Caco-2 (cell line): ENCODE measurements around the gene OR2A5. TPM values are rescaled to one million over a fixed set of nuclear protein-coding genes. Genes with fewer than 3 reads are reported as not detected.

Experiments used
- BruUV-seq: library from RNA; stranded (reverse); fragments of 400-500 nt; replicated peaks from 2 replicates; lab custom pipeline; 2021; lab: Mats Ljungman, UMichigan
- CTCF ChIA-PET: fragments of 300-600 bp; sonication (Branson Sonifier 250); formaldehyde crosslinking; loops from one replicate; lab custom pipeline; 2022; ENCODE audit warnings: antibody characterized with exemption; lab: Charles Lee
- POLR2A ChIA-PET: fragments of 300-600 bp; sonication (Branson Sonifier 250); formaldehyde crosslinking; loops from one replicate; lab custom pipeline; 2022; ENCODE audit warnings: antibody characterized with exemption; lab: Charles Lee
- DNase-seq, 2 experiments: peaks; one replicate each; pipeline versions ENCODE4 v3.0.0 to v3.0.0-alpha.2; 2020 to 2022
- H3K27me3 ChIP-seq: replicated peaks from 2 replicates; pipeline ENCODE4 v1.6.0; 2011; ENCODE audit warnings: low read length; ENCODE audit not compliant: control insufficient read depth, insufficient read depth
- H3K36me3 ChIP-seq: 2 replicates; pipeline ENCODE4 v1.5.1; 2011; ENCODE audit warnings: low read length; ENCODE audit not compliant: control insufficient read depth, insufficient read depth
- H3K4me1 ChIP-seq: fragments of 250-450 bp; sonication (Bioruptor Pico); 2 replicates; pipeline ENCODE4 v1.5.1; 2020; ENCODE audit warnings: mild to moderate bottlenecking
- H3K4me3 ChIP-seq: 2 replicates; pipeline ENCODE4 v1.5.1; 2011; ENCODE audit warnings: low read depth, mild to moderate bottlenecking, control low read depth, low read length
- H3K9me3 ChIP-seq: fragments of 250-450 bp; sonication (Bioruptor Pico); 2 replicates; pipeline ENCODE4 v1.5.1; 2020; ENCODE audit warnings: mild to moderate bottlenecking, moderate library complexity
- H3K27ac Mint-ChIP-seq: one replicate; pipeline ENCODE4 v1.8.0; 2022; ENCODE audit warnings: mixed read lengths; ENCODE audit not compliant: unreplicated experiment
- H3K27me3 Mint-ChIP-seq: one replicate; pipeline ENCODE4 v1.8.0; 2022; ENCODE audit warnings: mixed read lengths; ENCODE audit not compliant: insufficient read depth, unreplicated experiment
- H3K36me3 Mint-ChIP-seq: one replicate; pipeline ENCODE4 v1.8.0; 2022; ENCODE audit warnings: mild to moderate bottlenecking, mixed read lengths; ENCODE audit not compliant: insufficient read depth, unreplicated experiment
- H3K4me1 Mint-ChIP-seq: one replicate; pipeline ENCODE4 v1.8.0; 2022; ENCODE audit warnings: low read depth, mixed read lengths; ENCODE audit not compliant: unreplicated experiment
- H3K4me3 Mint-ChIP-seq: one replicate; pipeline ENCODE4 v1.8.0; 2022; ENCODE audit warnings: mild to moderate bottlenecking, moderate library complexity, mixed read lengths; ENCODE audit not compliant: unreplicated experiment
- H3K9me3 Mint-ChIP-seq: one replicate; pipeline ENCODE4 v1.8.0; 2022; ENCODE audit warnings: mixed read lengths; ENCODE audit not compliant: unreplicated experiment
- intact Hi-C: fragments of 100-400 bp; cut with micrococcal nuclease; formaldehyde crosslinking; loops from one replicate; pipeline ENCODE4 v1.10.0; 2022; ENCODE audit not compliant: unreplicated experiment
- total RNA-seq: library from RNA; stranded (reverse); gene quantifications from 2 replicates; pipeline ENCODE4 v1.2.3, GENCODE V29; 2022
- TF ChIP-seq, protein P1 (sequence below), 2 experiments: fragments of 200-600 bp in 1 of 2; IDR thresholded peaks; 1 replicate in 1 of 2; 2 replicates in 1 of 2; pipeline versions ENCODE4 v1.5.1 to v1.8.0; 2011 to 2022; ENCODE audit warnings: antibody characterized with exemption in 1 of 2, control low read depth in 1 of 2, inconsistent platforms in 1 of 2, low read depth in 1 of 2, low read length in 1 of 2, mild to moderate bottlenecking in 1 of 2, moderate library complexity in 1 of 2; ENCODE audit not compliant: insufficient read depth in 1 of 2, severe bottlenecking in 1 of 2, unreplicated experiment in 1 of 2

The OR2A5 gene
- total RNA-seq, 1 experiment from 2014 or later = not detected

GRCh38 chr7:144018065-144018464 is 30.7 kb upstream of the OR2A5 start:
- TF ChIP-seq, protein P1, sequence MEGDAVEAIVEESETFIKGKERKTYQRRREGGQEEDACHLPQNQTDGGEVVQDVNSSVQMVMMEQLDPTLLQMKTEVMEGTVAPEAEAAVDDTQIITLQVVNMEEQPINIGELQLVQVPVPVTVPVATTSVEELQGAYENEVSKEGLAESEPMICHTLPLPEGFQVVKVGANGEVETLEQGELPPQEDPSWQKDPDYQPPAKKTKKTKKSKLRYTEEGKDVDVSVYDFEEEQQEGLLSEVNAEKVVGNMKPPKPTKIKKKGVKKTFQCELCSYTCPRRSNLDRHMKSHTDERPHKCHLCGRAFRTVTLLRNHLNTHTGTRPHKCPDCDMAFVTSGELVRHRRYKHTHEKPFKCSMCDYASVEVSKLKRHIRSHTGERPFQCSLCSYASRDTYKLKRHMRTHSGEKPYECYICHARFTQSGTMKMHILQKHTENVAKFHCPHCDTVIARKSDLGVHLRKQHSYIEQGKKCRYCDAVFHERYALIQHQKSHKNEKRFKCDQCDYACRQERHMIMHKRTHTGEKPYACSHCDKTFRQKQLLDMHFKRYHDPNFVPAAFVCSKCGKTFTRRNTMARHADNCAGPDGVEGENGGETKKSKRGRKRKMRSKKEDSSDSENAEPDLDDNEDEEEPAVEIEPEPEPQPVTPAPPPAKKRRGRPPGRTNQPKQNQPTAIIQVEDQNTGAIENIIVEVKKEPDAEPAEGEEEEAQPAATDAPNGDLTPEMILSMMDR (IDR thresholded peaks at IDR 0.05; ENCODE audit: insufficient read depth in 1 of 2, low read depth in 1 of 2, low read length in 1 of 2, severe bottlenecking in 1 of 2, unreplicated experiment in 1 of 2) = no peak
- Mint-ChIP-seq H3K36me3 (no peaks in the 10 kb centered on the region), H3K9me3 (peaks cover 28% of the 10 kb centered on the region), H3K4me3 (no peak overlapping the region), H3K27me3 (no peaks in the 10 kb centered on the region), H3K27ac (peak overlapping the region; percentile 69), H3K4me1 (peaks cover 42% of the 10 kb centered on the region)
- intact Hi-C loops = no loop called here
- H3K27me3 ChIP-seq = no peaks in the 10 kb centered on the region
- H3K36me3 ChIP-seq = no peaks in the 10 kb centered on the region
- ChIA-PET CTCF (no interaction called here), POLR2A (no interaction called here)
- peaks cover 35% of the 10 kb centered on the region for H3K4me1 ChIP-seq
- no peak overlapping the region for H3K4me3 ChIP-seq
- peaks cover 11% of the 10 kb centered on the region; the same call in 1 of the 2 replicates for H3K9me3 ChIP-seq
- BruUV-seq = no TSS peak
- DNase-seq = no peak

GRCh38 chr7:144019457-144019856 is 29.3 kb upstream of the OR2A5 start:
- Histone ChIP-seq H3K4me3 (no peak overlapping the region), H3K36me3 (no peaks in the 10 kb centered on the region), H3K27me3 (no peaks in the 10 kb centered on the region), H3K9me3 (peaks cover 11% of the 10 kb centered on the region; the same call in 1 of the 2 replicates), H3K4me1 (peaks cover 35% of the 10 kb centered on the region)
- H3K27ac Mint-ChIP-seq = peak overlapping the region; percentile 69
- POLR2A ChIA-PET = interaction anchor here (1.0 kb wide), 2 partner anchors 46 to 118 kb away, joined by 3 to 6 read pairs; partner anchors contain the start of gene TCAF1
- H3K9me3 Mint-ChIP-seq = peaks cover 28% of the 10 kb centered on the region
- H3K4me3 Mint-ChIP-seq = no peak overlapping the region
- intact Hi-C loops = loop anchor here (1.0 kb wide), 2 partner anchors 54 to 118 kb away; no protein-coding TSS in a partner anchor
- H3K36me3 Mint-ChIP-seq = no peaks in the 10 kb centered on the region
- no TSS peak for BruUV-seq
- CTCF ChIA-PET = interaction anchor here (1.4 kb wide), 1 partner anchor 118 kb away, joined by 9 read pairs; the partner anchor contains the start of gene TCAF1
- peaks cover 42% of the 10 kb centered on the region for H3K4me1 Mint-ChIP-seq
- DNase-seq = peak; percentile 69 to 77
- TF ChIP-seq, protein P1 (IDR thresholded peaks at IDR 0.05; ENCODE audit: insufficient read depth in 1 of 2, low read depth in 1 of 2, low read length in 1 of 2, severe bottlenecking in 1 of 2, unreplicated experiment in 1 of 2) = no peak
- no peaks in the 10 kb centered on the region for H3K27me3 Mint-ChIP-seq

DNA sequence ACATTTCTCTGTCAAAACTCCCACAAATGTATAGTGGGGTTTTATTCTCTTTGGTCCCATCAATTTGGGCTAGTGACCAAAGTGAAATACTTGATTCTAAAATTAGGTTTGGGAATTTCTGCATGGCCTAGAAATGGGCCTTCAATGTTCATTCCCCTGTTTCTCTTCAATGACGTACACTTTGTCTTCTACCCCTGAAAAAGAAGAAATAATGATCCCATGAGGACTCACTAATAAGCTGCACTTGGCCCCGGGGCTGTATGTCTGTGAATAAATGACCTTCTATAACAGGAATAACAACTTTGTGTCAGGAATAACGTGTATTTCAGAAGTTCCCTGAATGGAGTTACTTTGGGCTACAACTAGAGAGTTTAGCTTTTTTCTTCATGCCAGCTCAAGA is 28.4 kb upstream of the OR2A5 start:
- POLR2A ChIA-PET = no interaction called here

More for the DNA sequence above, 28.4 kb upstream of the OR2A5 start:
- H3K36me3 ChIP-seq = no peaks in the 10 kb centered on the region
- H3K4me1 Mint-ChIP-seq = peaks cover 42% of the 10 kb centered on the region
- H3K4me3 ChIP-seq = no peak overlapping the region
- H3K36me3 Mint-ChIP-seq = no peaks in the 10 kb centered on the region
- H3K27ac Mint-ChIP-seq = peak overlapping the region; percentile 69
- CTCF ChIA-PET = no interaction called here
- TF ChIP-seq, protein P1 (IDR thresholded peaks at IDR 0.05; ENCODE audit: insufficient read depth in 1 of 2, low read depth in 1 of 2, low read length in 1 of 2, severe bottlenecking in 1 of 2, unreplicated experiment in 1 of 2) = no peak
- H3K27me3 Mint-ChIP-seq = no peaks in the 10 kb centered on the region
- no peak for DNase-seq
- H3K4me1 ChIP-seq = peaks cover 35% of the 10 kb centered on the region
- H3K9me3 Mint-ChIP-seq = peaks cover 28% of the 10 kb centered on the region
- no peaks in the 10 kb centered on the region for H3K27me3 ChIP-seq
- BruUV-seq = no TSS peak
- intact Hi-C loops = no loop called here
- no peak overlapping the region for H3K4me3 Mint-ChIP-seq
- peaks cover 11% of the 10 kb centered on the region; the same call in 1 of the 2 replicates for H3K9me3 ChIP-seq
